Memory B cell (primary cell): ENCODE measurements around the gene ACKR2.
A peak's percentile ranks its signal among the peaks of the same experiment; 100 is the strongest.

ENCODE experiments used
- ATAC-seq: fragments of 150-1000 bp; cut with Tn5 transposase; 2 replicates; pipeline ENCODE4 v1.10.0; 2021; ENCODE audit warnings: low read depth, mild to moderate bottlenecking, moderate library complexity
- DNase-seq, 2 donors: peaks; one replicate each; pipeline ENCODE4 v3.0.0; 2022; ENCODE audit warnings: low spot score in 2 of 2
- H3K27ac Mint-ChIP-seq: one replicate; pipeline ENCODE4 v1.8.0; 2022; ENCODE audit warnings: mild to moderate bottlenecking, moderate library complexity, mixed read lengths
- H3K27me3 Mint-ChIP-seq: one replicate; pipeline ENCODE4 v1.8.0; 2022; ENCODE audit warnings: mixed read lengths
- H3K36me3 Mint-ChIP-seq: one replicate; pipeline ENCODE4 v1.8.0; 2022; ENCODE audit warnings: mild to moderate bottlenecking, mixed read lengths
- H3K4me1 Mint-ChIP-seq: one replicate; pipeline ENCODE4 v1.8.0; 2022; ENCODE audit warnings: mixed read lengths
- H3K4me3 Mint-ChIP-seq: one replicate; pipeline ENCODE4 v1.8.0; 2022; ENCODE audit warnings: mild to moderate bottlenecking, moderate library complexity, mixed read lengths
- H3K9me3 Mint-ChIP-seq: one replicate; pipeline ENCODE4 v1.8.0; 2022; ENCODE audit warnings: mixed read lengths

The ACKR2 gene

DNA sequence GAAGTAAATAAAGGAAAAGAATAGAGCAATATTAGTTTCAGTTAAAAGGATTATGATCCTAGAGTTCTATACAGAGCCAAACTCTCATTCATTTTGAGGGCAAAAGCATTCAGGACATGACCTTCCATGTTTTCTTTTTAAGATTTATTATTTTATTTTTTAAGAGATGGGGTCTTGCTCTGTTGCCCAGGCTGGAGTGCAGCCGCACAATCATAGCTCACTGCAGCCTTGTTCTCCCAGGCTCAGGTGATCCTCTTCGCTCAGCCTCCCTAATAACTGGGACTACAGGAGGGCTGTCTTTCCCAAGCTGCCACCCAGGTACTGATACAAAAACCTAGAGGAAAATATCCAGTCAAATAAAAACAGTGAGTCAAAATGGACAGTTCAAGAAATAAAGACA, 22.6 kb upstream of the ACKR2 start:
- Mint-ChIP-seq H3K4me3 (no peak overlapping the region), H3K36me3 (peaks cover 12% of the 10 kb centered on the region), H3K9me3 (no peaks in the 10 kb centered on the region), H3K4me1 (peaks cover 2% of the 10 kb centered on the region), H3K27me3 (no peaks in the 10 kb centered on the region), H3K27ac (no peak overlapping the region)
- ATAC-seq (no peak), DNase-seq (no peak)

DNA sequence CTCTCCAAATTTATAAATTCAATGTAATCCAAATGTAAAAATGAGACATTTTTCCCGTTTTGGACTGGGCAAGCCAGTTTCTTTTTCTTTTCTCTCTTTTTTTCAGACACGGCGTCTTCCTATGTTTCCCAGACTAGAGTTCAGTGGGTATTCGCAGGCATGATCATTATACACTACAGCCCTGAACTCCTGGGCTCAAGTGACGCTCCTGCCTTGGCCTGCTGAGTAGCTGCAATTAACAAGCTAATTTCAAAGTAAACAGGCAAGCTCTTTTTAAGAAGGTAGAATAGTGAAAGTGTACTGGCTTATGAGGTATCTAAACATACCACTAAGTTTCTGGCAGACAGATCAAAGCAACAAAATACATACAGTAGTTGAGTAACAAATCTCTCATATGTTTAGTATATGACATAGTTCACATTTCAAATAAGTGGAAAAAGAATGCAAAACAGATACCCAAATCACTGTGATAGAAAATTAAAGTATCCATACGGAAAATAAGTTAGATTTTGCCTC, 18.5 kb upstream of the ACKR2 start:
- H3K27ac Mint-ChIP-seq, result no peak overlapping the region
- no peaks in the 10 kb centered on the region for H3K27me3 Mint-ChIP-seq
- H3K4me3 Mint-ChIP-seq, result no peak overlapping the region
- ATAC-seq (no peak), DNase-seq (no peak)
- peaks cover 13% of the 10 kb centered on the region for H3K36me3 Mint-ChIP-seq
- peaks cover 4% of the 10 kb centered on the region for H3K4me1 Mint-ChIP-seq
- H3K9me3 Mint-ChIP-seq, result no peaks in the 10 kb centered on the region

DNA sequence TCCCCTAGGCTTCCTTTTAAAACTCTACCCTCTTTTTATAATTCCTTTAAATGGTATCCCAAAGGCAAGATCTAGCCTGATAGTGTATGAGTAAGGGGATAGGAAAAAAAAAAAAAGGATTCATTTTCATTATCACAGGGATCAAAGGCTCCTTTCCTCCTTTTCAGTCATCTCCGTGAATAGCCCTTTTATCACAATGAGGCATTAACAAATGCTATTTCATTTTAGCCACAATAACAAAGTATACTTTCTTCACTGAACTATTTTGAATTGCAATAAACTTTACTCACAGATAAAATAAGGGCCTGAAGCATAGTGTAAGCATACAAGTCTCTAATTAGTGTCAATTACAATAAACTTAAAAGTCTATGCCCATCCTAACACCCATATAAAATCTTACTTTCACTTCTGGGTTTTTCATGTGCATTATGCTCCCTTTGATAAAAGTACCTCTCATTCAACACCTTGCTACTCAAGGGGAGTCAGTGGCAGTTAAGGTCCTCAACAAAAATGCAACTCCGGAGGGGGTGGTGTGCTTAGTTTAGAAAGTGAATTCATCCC, 13.5 kb upstream of the ACKR2 start:
- Mint-ChIP-seq H3K27ac (no peak overlapping the region), H3K4me3 (no peak overlapping the region), H3K4me1 (peaks cover 9% of the 10 kb centered on the region), H3K36me3 (peaks cover 8% of the 10 kb centered on the region), H3K9me3 (no peaks in the 10 kb centered on the region), H3K27me3 (no peaks in the 10 kb centered on the region)
- ATAC-seq (no peak), DNase-seq (no peak)

DNA sequence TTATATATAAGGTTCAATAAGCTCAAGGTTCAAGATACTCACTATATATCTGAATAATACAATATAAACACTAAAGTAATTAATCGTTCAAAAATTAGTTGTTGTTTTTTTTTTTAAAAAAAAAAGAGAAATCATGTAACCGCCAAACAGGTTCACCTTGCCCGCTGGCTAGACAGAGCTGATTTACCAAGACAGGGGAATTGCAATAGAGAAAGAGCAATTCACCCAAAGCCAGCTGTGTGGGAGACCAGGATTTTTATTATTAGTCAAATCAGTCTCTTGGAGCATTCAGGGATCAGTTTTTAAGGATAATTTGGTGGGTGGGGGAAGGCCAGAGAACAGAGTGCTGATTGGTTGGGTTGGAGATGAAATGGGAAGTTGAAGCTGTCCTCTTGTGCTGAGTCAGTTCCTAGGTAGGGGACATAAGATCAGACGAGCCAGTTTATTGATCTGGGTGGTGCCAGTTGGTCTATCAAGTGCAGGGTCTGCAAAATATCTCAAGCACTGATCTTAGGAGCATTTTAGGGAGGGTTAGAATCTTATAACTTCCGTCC, 12.8 kb upstream of the ACKR2 start:
- Mint-ChIP-seq H3K9me3 (no peaks in the 10 kb centered on the region), H3K27me3 (no peaks in the 10 kb centered on the region), H3K27ac (no peak overlapping the region), H3K36me3 (peaks cover 8% of the 10 kb centered on the region), H3K4me3 (no peak overlapping the region), H3K4me1 (peaks cover 14% of the 10 kb centered on the region)
- DNase-seq (no peak), ATAC-seq (no peak)

DNA sequence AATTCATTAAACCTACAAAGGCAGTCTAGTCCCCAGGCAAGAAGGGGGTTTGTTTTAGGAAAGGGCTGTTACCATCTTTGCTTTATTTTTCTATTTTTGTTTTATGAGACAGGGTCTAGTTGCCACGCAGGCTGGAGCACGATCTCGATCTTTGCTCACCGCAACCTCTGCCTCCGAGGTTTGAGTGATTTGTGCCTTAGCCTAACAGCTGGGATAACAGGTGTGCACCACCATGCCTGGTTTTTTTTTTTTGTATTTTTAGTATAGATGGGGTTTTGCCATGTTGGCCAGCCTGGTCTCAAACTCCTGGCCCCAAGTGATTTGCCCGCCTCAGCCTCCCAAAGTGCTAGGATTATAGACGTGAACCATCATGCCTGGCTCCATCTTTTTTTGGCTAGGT, 9.9 kb upstream of the ACKR2 start:
- DNase-seq (no peak), ATAC-seq (no peak)
- H3K27ac Mint-ChIP-seq, result no peak overlapping the region
- no peak overlapping the region for H3K4me3 Mint-ChIP-seq
- peaks cover 2% of the 10 kb centered on the region for H3K36me3 Mint-ChIP-seq
- H3K27me3 Mint-ChIP-seq, result no peaks in the 10 kb centered on the region
- no peaks in the 10 kb centered on the region for H3K9me3 Mint-ChIP-seq
- H3K4me1 Mint-ChIP-seq, result peaks cover 27% of the 10 kb centered on the region

DNA sequence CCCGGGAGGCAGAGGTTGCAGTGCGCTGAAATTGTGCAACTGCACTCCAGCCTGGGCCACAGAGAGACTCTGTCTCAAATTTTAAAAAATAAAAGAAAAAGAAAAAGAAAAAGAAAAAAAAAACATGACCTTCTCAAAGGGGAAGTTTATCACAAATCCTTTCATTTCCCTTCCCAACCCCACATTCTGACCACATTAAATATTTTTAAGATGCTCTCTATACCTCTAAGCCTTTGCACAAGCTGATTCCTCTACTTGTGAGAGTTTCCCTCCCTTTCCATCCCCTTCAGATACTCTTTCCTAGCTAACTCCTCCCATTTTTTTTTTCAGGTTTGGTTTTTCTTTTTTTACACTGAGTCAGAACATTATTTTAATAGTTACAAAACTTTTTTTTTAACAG, 9.0 kb upstream of the ACKR2 start:
- H3K4me3 Mint-ChIP-seq, result no peak overlapping the region
- ATAC-seq, result no peak
- H3K9me3 Mint-ChIP-seq, result no peaks in the 10 kb centered on the region
- peaks cover 29% of the 10 kb centered on the region for H3K4me1 Mint-ChIP-seq
- peaks cover 1% of the 10 kb centered on the region for H3K27me3 Mint-ChIP-seq
- H3K27ac Mint-ChIP-seq, result no peak overlapping the region
- no peak for DNase-seq
- H3K36me3 Mint-ChIP-seq, result peaks cover 2% of the 10 kb centered on the region

DNA sequence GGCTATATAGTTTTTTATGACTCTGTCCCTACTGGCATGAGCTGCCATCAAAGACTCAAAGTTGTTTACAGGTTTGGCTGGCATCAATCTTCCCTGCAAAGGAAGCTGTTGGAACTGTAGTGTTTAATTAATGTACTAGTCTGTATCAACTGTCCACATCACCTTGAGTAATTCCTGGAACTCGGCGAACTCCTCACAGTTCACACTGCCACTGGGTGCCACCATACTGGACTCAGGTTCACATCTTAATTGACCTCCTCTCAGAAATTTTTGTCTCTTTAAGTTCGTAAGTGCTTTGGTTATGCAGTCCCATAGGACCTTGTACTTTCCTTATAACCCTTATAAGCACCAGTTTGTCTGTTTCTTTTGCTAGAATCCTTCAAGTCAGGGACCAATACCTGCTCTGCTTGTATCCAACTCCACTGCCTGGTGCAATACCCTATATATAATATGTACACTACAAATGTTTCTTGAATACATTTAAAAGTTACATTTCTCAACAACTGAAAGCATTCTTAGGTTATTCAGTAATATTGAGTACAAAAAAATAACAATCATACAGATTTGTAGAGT, 8.1 kb upstream of the ACKR2 start:
- ATAC-seq (no peak), DNase-seq (no peak)
- no peak overlapping the region for H3K27ac Mint-ChIP-seq
- H3K4me3 Mint-ChIP-seq, result no peak overlapping the region
- peaks cover 2% of the 10 kb centered on the region for H3K36me3 Mint-ChIP-seq
- no peaks in the 10 kb centered on the region for H3K9me3 Mint-ChIP-seq
- H3K27me3 Mint-ChIP-seq, result peaks cover 1% of the 10 kb centered on the region
- peaks cover 30% of the 10 kb centered on the region for H3K4me1 Mint-ChIP-seq

DNA sequence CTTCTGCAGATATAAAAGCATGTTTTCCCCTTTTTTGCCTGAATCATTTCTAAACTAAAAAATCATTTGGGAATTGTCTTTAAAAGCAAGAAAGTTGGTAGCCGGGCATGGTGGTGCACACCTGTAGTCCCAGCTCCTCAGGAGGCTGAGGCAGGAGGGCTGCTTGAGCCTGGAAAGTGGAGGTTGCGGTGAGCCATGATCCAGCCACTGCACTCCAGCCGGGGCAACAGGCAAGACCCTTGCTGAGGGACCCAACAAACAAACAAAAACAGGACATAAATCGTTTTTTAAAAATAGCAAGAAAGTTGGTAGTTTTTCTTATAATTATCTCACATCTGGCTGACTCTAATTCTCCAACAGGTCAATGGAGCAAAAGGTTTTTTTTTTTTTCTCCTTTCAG, 7.5 kb upstream of the ACKR2 start:
- H3K4me1 Mint-ChIP-seq, result peaks cover 30% of the 10 kb centered on the region
- no peak overlapping the region for H3K4me3 Mint-ChIP-seq
- ATAC-seq (no peak), DNase-seq (no peak)
- H3K27ac Mint-ChIP-seq, result no peak overlapping the region
- peaks cover 1% of the 10 kb centered on the region for H3K27me3 Mint-ChIP-seq
- H3K36me3 Mint-ChIP-seq, result peaks cover 2% of the 10 kb centered on the region
- no peaks in the 10 kb centered on the region for H3K9me3 Mint-ChIP-seq

DNA sequence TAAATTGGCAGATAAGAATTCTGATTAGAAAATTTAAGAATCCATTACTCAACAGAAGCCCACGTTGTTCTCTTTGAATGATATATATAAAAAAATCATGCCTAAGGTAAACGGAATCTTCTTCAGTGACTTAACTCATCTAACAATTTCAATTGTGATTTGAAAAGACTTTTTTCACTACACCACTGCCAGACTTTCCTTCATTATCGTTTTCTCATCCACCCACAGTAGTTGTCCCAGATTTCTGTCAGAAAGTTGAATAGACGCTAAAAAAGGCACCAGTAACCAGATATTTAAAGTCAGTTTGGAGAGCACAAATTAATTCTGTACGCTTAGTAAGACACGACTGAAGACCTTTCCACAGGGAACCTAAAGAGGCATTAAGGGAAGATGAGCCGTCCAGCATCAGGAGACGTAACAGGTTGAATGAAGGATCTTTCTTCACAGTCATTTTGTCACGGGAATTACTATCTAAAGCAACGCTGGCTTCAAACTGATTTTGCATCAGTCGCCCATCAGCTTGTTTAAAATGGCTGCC, 6.3 kb upstream of the ACKR2 start:
- H3K27me3 Mint-ChIP-seq, result peaks cover 1% of the 10 kb centered on the region
- no peaks in the 10 kb centered on the region for H3K9me3 Mint-ChIP-seq
- DNase-seq (no peak), ATAC-seq (no peak)
- H3K4me3 Mint-ChIP-seq, result peak overlapping the region; percentile 97
- H3K4me1 Mint-ChIP-seq, result peaks cover 30% of the 10 kb centered on the region
- H3K36me3 Mint-ChIP-seq, result peaks cover 2% of the 10 kb centered on the region
- H3K27ac Mint-ChIP-seq, result peak overlapping the region; percentile 93

DNA sequence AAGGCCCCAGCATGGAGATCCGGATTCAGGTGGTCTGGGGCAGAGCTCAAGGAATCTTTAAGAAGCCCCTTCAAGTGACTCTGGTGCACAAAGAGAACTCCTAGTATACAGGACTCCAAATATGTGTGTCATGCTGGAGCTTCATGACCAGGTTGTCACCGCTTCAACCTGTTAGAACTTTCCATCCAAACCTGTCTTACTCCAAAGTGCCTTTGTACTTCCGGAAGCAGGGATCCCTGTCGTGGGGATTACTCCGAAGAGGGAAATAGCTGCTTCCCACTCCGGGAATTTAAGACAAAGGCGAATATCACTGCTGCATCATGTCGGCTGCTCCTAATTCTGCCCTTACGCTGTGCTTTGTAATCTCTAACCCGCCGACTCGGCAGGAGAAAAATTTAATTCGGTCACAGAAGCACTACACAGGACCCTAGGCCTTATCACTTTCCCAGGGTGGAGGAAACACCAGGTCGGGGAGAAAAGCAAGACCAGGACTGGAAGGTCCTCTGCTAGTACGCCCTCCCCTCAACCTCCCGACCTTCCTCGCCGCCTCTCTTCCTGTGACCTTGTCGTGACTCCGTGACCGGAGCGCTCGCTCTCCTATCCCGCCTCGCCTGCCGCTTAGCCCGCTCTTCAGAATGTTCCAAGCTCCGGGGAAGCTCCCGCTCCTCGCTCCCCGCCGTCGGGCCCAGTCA, 5.7 kb upstream of the ACKR2 start:
- DNase-seq, result no peak
- peak overlapping the region; percentile 93 for H3K27ac Mint-ChIP-seq
- H3K4me1 Mint-ChIP-seq, result peaks cover 30% of the 10 kb centered on the region
- peak overlapping the region; percentile 97 for H3K4me3 Mint-ChIP-seq
- no peaks in the 10 kb centered on the region for H3K9me3 Mint-ChIP-seq
- H3K36me3 Mint-ChIP-seq, result peaks cover 2% of the 10 kb centered on the region
- H3K27me3 Mint-ChIP-seq, result peaks cover 1% of the 10 kb centered on the region
- peak; percentile 7 for ATAC-seq

DNA sequence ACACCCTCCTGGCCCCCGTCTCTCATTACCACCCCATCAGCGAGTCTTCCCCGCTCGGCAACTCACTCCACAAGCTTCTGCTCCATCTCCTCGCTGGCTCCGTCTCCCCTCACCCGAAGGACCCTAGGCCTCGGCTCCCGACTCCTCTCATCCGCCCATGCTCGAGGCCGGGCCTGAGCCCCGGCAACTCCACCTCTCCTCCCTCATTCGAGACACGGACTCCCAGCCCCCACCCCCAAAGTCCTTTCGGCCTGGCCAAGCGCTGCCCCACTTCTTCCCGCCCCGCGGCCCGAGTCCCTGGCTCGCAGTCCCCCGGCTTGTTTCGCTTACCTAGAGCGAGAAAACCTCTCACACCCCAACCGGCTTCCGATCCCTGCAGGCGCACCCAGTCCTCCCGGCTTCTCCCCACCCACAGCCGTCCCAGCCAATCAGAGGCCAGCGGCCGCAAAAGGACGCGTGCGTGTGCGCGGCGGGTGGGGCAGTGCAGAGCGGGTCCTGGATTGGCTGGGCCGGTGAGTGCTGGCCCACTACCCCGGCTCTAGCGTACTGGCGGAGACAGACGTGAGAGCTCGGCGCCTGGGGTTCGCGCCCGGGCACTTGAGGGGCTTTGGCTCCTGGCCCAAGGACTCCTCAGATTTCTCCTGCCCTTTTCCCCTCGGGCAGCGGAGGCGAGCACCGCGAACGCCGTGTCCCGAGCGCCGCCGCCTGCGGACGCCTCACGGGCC, 5.0 kb upstream of the ACKR2 start, which contains the start of gene HIGD1A:
Gene HIGD1A (minus strand): TSS at position 385 of the 725 bp plus-strand sequence. CDS start 10,237 bp downstream, outside the sequence.
- DNase-seq (peak; percentile 79), ATAC-seq (peak; percentile 98)
- Mint-ChIP-seq H3K27me3 (peaks cover 1% of the 10 kb centered on the region), H3K36me3 (peaks cover 2% of the 10 kb centered on the region), H3K27ac (peak within 1 kb of the TSS; percentile 93), H3K9me3 (no peaks in the 10 kb centered on the region), H3K4me3 (peak within 1 kb of the TSS; percentile 97), H3K4me1 (peaks cover 30% of the 10 kb centered on the region)

DNA sequence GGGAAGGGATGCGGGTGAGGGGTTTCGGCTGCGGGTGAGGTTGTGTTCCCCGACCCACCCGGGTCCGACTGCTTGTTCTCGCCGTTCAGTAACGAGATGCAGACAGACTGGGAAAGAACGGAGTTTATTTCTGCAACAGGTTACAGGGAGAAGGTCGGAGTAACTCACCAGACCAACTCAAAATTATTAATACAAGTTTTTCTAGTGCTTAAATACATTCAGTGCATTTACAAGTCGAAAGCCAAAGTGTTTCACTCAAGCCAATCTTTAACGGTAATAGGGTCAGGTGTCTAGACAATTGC, 4.5 kb upstream of the ACKR2 start:
- Mint-ChIP-seq H3K4me3 (peak overlapping the region; percentile 97), H3K4me1 (peaks cover 28% of the 10 kb centered on the region), H3K36me3 (peaks cover 2% of the 10 kb centered on the region), H3K27me3 (peaks cover 1% of the 10 kb centered on the region), H3K27ac (no peak overlapping the region), H3K9me3 (no peaks in the 10 kb centered on the region)
- ATAC-seq (no peak), DNase-seq (no peak)

DNA sequence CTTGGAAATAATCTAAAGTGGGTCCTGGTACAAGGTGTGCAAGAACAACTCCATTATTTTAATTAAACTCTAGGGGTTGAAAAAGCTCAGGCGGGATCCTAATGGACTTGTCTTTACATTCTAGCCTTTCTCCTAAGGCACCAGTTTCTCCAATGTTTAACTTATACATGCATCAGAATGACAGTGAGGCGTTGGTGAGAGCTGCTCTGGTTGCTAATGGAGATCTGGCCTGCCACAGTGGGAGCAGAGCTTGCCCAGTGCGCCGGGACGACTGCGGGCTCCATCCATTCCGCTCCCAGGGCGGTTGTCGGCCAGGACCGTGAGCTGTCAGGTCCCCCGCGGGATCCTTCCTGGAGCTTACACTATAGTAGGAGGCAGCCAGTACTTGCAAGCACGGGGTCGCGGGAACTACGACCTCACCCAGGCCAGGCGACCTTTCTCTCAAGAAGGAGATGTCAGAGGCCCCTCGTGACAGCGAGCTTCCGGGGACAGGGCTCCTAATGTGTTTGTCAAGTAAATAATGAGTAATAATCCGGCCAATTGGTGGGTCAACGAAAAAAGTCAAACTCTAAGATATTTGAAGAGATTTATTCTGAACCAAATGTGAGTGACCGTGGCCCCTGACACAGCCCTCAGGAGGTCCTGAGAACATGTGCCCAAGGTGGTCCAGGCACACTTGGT, 4.0 kb upstream of the ACKR2 start:
- no peaks in the 10 kb centered on the region for H3K9me3 Mint-ChIP-seq
- no peak overlapping the region for H3K27ac Mint-ChIP-seq
- peaks cover 27% of the 10 kb centered on the region for H3K4me1 Mint-ChIP-seq
- H3K36me3 Mint-ChIP-seq, result peaks cover 2% of the 10 kb centered on the region
- peaks cover 1% of the 10 kb centered on the region for H3K27me3 Mint-ChIP-seq
- no peak for ATAC-seq
- peak overlapping the region; percentile 97 for H3K4me3 Mint-ChIP-seq
- no peak for DNase-seq
